Activated CD8-positive, alpha-beta memory T cell treated with anti-CD3 and anti-CD28 coated beads, Interleukin-2, amount 50 U/mL, for 24 hours (primary cell): Measurements from ENCODE around the gene CASK.
"Not testable (repeated sequence)": the region's sequence is repeated elsewhere in the genome, so short reads cannot be mapped to it uniquely, and the experiment has no call there.

Experiments used
- DNase-seq: peaks from one replicate; pipeline ENCODE4 v3.0.0-alpha.2; 2020; ENCODE audit errors: extremely low read depth

Gene CASK

DNA sequence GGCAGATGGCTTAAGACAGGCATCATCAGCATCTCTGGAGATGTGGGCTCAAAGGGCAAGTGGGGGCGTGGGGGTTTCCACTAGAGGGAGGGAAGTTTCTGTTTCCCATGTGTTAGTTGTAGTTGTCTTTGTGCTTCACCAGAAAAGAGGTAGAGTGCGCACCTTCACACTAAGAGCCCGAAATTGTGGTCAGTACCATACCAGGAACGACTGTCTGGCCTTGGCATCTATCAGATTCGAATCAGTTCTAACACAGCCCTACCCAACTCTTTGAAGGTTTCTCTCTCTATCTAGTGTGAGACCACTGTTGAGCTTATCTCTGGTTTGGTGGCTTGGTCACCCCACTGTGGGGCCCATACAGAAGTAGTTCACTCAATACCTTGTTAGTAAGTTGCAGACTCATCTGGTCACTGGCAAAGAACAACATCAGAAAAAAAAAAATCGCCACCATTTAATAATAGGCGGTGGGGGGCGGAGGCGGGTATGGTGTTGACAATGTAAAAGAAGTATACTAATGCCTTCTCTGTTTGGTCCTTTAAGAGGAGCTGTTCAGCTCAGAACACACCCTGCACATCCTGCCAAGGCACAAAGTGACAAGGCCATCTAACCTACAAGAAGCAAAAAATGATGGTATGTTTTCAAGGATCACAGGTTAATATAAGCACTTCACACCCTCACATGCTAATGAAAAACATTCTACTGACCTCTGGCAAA is 405.1 kb downstream of the CASK start:
- no peak for DNase-seq

DNA sequence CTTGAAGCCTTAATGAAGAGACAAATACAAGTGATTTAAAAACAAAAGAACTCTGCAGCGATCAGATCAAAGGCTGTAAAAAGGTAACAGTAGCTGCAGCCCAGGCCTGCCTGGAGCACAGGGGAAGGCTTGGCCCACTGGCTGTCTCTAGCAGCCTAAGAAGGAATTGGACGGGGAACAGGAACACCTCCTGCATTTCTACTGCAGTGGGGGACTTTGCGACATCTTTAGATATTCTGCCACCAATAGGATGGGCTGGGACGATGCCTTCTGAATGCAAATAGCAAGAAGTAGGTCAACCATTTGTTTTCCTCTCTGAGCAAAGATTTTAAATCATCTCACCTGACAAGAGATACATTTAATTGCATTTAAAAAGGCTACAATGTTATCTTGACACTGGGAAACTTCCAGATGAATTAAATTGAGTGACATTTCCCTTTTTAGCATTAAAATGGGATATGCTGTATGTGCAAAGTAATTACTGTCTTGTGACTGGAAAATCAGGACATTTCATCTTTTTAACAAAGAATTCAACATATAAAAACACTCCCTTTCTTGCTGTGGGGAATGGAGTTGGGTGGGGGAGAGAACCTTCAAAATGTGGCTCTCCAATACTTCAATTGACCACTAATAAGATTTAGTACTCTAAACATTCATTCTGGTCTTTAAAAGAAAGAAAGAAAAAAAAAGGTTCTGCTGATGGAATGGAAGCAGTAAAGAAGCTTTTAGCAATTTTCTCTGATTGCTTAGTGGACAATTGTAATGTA is 406.2 kb downstream of the CASK start:
- DNase-seq: no peak

DNA sequence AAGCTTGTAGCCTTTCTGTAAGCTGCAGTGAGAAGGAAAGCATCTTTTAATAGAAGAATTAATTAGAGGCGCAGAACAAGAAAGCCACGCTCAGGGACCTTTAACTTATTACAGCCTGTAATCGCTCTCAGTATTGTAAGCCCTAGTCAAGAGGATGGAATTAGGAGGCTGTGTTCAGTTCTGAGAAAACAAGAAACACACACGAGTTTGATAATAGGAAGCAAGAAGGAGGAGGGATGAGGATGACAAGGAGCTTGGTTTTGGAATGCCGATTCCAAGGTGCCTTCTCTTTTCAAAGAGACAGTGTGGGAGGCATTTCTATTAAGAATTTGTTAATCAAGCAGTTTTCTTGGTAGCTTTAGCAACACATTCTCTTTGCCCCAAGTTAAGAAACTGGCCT is 406.9 kb downstream of the CASK start:
- no peak for DNase-seq

DNA sequence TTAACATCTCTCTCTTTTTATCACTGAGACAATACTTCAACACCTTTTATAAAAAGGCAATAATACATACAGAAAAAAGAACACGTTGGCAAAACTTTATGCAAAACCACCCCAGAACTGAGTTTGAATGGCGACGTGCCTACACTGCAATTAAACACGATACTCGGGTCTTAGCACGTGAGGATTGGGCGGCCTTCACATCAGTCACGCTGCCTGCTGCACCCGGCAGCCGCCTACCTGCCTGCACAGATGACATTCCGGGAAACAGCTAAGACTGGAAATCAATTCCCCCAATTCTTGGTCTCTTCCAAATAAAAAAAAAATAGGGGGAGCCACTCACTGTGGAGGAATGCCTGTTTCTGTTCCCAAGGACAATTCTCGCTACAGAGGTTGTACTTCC is 408.0 kb downstream of the CASK start:
- no peak for DNase-seq

DNA sequence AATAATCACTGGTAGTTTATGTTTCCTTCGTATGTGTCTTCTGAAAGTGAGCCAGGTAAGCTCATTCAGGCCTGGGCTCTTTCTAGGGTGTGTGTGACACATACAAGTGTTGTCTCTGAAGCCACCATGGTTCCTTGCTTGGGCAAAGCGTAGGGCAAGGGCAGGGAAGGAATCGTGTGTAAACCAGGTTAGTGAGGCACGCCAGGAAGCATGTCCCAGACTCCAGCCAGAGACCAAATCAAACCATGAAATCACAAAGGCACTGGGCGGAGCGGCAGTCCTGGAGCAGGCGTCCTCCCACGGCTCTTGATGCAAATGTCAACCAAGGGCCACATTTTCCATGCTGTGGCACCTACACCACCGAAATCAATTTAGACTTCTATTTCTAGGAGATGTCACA is 409.2 kb downstream of the CASK start:
- DNase-seq: no peak

DNA sequence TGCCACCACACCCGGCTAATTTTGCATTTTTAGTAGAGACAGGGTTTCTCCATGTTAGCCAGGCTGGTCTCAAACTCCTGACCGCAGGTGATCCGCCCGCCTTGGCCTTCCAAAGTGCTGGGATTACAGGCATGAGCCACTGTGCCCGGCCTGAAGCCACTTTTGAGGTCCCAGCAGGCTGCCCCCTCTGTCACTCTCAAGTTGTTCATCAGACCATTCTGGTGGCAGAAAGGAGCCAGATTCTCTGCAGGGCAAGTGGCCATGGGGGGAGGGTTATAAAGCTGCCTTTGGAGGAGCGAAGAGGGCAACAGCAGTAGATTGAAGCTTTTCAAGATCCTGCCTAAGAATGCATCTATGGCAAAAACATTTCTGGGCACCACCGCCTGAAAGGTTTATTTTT is 410.5 kb downstream of the CASK start:
- not testable (repeated sequence) for DNase-seq

DNA sequence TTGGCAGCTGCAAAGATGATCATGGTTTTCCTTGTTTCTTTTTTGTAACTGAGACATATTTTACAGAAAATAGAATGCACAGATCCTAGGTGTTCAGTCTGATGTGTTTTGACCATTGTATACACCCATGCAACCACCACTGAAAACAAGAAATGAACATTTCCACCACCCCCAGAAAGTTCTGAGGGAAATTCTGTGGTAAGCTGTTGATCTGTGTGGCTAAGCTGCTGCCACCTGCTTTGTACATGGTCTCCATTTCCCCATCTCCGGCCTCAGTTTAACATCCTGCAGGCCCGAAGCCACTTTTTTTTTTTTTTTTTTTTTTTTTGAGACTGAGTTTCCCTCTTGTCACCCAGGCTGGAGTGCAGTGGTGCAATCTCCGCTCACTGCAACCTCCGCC is 411.0 kb downstream of the CASK start:
- DNase-seq: no peak

DNA sequence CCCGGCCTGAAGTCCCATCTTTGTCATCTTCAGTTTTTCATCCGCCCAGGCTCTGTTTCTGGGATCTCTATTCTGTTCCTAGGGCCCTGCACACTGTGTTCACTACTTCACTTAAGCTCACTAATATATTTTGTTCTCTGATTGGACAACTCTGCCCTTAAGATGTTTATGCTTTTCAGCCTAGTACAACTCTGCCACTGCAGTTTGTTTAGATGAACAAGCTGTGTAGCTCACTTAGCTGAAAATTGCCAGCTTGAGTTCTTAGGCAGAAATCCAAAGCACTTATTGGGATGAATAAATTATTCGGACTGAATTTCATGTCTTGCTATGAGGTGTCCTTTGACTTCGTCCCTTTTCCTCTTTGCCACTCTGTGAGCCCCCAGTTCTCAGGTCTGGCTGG is 415.4 kb downstream of the CASK start:
- no peak for DNase-seq

DNA sequence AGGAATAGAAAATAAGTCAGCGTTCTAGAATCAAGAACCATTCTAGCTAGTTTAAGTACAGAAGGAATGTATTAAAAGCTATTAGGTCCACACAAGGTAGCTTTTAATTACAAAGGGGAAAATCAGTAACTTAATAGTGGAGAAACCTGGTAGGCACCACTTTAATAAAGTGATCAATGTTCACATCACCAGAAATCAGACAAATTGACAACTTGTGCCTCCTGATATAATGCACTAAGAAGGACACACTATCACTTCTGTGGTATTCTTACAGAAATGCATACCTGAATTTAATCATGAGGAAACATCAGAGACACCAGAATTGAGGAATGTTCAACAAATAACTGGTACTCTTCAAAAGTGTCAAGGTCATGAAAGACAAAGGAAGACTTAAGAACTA is 421.4 kb downstream of the CASK start:
- no peak for DNase-seq

DNA sequence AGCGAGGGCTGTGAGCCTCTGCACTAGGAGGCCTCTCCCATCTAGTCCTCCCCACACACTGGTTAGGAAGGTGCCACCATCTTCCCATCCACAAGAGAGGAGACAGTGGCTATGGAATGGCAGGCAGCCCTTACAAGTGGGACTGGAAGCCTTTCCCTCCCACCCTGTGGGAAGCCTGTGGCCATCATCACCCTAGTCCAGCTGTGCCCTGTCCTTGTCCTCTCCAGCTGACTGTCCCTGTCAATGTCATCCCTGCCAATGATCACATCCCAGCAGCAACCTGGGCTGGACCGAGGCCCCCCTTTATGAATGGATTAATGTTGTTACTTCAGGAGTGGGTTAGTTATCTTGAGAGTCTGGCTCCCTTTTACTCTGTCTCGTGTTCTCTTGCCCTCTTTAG is 423.4 kb downstream of the CASK start:
- DNase-seq: no peak

DNA sequence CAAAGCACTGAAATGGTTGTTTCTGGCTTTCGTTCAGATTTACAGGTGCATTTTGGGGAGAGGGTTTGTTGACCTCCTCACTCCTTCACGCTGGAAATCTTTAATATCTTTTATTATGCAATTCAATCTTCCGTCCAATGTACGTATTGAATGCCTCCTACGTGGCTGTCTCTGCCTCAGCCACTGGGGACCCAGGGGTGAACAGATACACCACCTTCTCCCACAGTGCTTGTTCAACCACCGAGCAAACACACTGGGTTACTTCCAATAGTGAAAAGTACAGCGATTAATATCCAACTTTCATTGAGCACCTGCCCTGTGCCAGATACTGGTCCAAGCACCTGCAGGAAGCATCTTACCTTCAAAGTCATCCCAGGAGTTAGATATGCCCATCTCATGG is 424.2 kb downstream of the CASK start:
- DNase-seq: no peak

DNA sequence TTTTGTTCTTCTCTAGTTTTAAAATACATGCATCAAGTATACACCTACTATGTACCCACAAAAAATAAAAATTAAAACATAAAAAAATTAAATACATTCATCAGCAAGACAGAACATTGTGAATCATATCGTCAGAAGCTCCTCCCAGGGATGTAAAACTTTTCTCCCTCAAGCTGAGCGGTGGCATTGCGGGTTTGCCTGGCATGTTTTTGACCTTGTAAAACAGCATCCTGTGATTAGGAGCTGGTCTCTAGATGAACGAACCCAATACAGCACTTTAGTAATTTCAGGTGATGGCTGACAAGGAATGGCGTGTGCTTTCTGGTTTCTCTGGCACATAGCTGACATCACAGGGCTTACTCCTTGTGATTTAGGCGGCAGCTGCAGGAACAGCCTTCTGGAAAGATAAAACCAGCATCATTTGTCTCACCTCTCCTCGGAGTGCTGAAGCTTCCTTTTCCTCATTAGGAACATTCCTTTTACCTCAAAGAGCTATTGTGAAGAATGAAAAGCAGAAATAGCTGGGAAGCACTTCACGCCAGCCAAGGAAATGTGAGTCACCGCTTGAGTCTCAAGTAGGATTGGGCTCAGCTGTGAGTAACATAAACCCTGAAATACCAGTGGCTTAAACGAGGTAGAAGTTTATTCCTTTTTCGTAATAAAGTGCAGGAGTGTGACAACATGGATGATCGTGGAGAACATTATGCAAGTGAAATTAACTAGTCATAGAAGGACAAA is 431.9 kb downstream of the CASK start:
- DNase-seq: no peak

DNA sequence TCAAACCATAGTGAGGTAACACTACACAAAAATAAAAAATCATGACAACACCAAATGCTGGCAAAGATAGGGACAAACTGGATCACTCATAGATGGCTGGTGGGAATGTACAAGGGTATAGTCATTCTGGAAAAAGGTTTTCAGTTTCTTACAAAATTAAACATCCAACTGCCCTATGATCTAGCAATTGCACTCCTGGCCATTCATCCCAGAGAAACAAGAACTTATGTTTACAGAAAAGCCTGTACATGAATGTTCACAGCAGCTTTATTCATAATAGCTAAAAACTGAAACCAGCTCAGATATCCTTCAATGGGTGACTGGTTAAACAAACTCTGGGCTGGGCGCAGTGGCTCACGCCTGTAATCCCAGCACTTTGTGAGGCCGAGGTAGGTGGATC is 432.9 kb downstream of the CASK start:
- DNase-seq: no peak

DNA sequence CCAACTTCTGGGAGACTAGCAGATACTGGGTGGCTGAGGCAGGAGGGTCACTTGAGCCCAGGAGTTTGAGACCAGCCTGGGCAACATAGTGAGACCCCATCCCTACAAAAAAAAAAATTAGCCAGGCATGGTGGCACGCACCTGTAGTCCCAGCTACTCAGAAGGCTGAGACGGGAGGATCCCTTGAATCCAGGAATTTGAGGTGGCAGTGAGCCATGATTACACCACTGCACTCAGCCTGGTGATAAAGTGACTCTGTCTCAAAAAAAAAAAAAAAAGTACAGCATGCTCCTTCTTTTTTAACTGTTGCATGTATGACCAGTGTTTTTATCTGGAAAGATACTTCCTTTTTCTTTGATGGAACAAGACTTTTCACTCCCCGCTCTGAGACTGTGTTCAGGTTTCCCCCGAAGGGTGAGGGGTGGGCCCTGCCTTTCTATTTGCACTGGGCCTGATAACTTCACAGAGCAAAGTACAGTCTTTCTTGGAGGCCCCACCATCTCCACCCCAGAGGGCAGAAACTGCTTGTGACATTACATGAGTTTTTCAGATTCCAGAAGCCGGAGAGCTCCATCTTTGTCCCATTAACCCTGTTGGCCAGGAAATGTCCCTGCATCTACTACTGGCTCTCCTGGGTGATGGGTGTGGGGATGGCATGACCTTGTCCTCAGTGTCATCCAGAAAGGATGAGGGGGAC is 441.1 kb downstream of the CASK start:
- DNase-seq: no peak

DNA sequence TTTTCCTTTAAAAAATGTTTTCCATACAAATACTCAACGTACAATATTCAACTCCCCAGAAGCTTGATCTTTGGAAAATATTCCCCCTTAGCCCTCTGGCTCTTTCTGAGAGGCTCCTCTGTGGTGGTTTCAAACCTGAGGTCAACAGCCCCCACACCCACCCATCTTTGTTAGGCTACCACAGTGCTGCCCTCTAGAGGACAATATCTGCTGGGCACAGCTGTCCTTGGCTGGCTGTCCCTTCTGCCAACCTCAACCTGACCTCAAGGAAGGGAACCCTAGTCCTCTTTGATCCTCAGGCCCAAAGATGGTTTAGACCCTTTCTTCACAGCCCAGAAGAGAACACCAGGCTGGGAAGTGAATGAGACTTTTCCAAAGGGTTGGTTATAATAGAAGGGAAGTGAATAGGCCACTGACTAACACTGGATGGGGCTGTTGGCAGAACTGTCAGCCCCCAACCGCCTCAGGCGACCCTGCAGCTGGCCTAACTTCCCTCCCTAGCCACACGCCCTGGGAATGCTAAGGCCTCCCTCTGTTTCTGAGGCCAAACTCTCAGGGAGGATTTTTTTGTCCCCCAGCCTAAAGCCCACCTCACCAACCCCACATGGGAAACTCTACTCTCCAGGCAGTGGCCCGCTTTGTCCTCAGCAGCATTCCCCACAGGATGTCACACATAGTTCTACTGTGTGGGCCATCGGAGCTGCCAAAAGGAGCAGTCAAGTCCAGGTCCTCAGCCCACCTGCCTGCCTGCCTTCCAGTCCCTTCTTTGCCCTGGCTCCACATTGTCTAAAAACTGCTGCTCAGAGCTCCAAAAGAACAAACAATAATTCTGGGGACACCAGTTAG is 441.9 kb downstream of the CASK start:
- DNase-seq: no peak

DNA sequence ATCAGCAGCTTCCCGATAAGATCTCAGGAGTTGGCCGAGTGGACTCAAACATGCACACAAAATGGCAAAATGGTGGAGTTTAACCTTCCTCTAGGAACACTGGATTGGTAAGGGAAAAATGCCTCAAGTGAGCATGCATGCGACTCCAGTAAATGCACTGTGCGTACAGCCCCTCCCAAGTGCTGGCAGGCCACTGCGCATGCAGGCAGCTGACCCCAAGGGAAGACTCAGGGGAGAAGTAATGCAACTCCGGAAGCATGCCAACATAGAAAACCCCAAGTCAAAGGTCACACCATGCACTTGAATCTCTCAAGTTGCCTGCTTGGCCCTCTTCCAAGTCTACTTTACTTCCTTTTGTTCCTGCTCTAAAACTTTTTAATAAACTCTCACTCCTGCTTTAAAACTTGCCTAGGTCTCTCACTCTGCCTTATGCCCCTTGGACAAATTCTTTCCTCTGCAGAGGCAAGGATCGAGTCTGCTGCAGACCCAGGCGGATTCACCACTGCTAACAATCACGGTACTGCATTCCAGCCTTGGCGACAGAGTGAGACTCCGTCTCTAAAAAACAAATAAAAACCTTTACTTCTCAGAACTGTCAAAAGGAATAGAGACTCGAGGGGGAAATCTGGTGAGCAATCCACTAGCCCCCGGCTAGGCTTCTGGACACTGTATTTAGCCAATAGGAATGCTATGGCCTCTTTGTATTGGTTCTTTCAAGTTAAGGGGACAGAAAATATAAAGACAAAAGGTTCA is 442.7 kb downstream of the CASK start:
- no peak for DNase-seq

DNA sequence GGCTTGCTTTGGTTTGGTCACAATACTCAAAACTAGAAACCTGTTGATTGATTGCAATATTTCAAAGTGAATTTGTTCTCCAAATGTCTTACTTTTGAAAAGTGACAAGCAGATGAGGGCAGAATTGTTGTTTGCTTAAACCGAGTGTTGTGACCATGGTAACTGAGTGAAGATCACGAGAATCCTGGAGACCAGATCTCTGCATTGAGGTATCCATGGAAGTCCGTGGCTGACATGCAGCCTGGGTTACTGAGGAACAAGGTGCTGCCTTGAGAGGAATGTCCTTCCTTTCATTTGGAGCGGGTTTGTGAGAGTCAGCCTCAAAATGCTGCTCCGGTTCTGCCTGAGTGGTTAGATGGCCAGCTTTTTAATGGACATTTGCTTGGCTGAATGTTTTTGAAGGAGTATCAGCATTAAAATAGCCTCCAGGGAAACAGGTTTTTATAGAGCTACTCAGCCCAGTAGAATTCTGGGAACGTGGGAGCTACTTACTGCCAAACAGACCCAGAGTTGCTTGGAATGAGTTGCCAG is 444.9 kb downstream of the CASK start:
- no peak for DNase-seq

DNA sequence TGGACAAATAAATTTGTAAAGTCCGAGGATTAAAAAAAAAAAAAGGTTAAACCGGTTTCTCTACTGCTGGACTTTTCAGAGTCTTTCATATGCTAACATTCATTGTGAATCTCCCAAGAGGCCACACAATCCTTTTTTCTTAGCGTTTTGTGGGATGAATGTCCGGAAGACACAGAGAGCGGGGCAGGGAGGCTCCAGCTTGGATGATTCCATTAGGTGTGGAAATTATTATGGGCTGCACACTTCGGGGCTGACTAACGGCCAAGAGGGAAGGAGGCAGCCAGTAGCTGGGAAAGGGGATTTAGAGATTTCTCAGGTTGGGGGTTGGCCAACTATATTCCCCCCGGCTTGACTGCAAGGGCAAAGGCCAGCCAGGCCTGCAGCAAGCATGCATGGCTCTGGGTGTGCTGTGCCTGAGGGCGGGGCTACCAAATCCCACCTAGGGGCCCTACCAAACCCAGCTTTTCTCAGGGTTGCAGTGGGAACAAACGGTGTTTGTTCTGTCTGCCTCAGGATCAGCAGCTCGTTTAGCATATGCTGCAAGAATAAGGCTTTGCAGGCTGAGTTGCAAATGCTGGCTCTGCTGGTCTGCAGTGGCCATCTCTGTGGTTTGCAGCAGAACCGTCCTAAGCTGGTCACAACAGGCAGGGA is 447.6 kb downstream of the CASK start:
- no peak for DNase-seq

DNA sequence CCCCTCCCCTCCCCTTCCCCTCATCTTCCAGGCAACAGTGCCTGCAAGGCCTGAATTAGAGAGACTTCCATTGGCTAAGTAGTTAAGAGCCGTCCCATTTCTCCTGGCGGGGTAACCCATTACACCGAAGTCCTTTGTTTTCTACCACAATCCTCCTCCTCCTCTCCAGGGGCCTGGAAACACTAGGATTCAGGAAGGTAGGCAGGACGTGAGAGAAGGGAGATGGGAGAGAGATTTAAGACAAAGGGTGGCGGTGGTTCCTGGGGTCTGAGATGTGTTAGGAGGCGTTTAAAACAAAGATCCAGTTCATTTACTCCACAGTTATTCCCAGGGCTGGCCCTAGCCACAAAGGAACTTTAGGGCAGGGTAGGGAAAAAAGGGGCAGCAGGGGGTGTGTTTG is 448.2 kb downstream of the CASK start:
- no peak for DNase-seq

DNA sequence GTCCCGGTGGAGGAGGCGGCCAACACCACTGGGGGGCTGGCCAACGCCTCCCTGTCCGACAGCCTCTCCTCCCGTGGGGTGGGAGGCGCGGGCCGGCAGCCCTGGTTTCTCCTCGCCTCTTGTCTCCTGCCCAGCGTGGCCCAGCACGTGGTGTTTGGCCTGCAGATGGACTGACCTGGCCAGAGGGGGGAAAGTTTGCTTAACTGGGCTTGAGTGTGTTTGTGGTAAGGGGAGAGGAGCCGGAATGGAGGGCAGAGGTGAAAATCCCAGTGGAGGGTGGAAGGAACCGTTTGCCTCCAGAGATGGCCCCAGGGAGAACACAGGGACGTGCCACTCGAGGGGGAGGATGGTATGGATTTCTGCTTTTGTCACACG is 448.6 kb downstream of the CASK start:
- DNase-seq: no peak
